Amniotic epithelial cell (primary cell): Measurements from ENCODE around the gene KCNJ9.
A peak's percentile ranks its signal among the peaks of the same experiment; 100 is the strongest.

Experiments
- DNase-seq: peaks from one replicate; pipeline ENCODE4 v3.0.0-alpha.2; 2010; ENCODE audit warnings: low read depth

The KCNJ9 gene

DNA sequence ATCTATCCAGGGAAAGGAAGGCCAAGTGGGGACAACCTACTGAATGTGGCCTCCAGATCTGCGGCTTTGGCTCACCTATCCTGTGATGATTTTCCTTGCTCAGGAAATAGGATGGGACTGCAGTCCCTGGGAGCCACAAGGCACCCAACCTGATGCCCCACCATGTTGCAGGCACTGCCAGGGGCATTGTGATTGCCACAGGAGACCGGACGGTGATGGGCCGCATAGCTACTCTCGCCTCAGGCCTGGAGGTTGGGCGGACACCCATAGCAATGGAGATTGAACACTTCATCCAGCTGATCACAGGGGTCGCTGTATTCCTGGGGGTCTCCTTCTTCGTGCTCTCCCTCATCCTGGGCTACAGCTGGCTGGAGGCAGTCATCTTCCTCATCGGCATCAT, 46.0 kb downstream of the KCNJ9 start:
- DNase-seq: no peak

GRCh38 chr1:160127865-160128523, 46.7 kb downstream of the KCNJ9 start:
- DNase-seq: peak; percentile 24

DNA sequence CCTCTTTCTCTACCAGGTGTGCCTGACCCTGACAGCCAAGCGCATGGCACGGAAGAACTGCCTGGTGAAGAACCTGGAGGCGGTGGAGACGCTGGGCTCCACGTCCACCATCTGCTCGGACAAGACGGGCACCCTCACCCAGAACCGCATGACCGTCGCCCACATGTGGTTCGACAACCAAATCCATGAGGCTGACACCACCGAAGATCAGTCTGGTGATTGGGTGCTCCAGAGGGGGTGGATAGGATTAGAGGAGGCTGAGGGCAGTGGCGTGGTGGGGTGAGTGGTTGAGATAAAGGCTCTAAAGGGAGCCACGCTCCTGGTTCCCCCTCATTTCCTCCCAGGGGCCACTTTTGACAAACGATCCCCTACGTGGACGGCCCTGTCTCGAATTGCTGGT, 47.3 kb downstream of the KCNJ9 start:
- no peak for DNase-seq

DNA sequence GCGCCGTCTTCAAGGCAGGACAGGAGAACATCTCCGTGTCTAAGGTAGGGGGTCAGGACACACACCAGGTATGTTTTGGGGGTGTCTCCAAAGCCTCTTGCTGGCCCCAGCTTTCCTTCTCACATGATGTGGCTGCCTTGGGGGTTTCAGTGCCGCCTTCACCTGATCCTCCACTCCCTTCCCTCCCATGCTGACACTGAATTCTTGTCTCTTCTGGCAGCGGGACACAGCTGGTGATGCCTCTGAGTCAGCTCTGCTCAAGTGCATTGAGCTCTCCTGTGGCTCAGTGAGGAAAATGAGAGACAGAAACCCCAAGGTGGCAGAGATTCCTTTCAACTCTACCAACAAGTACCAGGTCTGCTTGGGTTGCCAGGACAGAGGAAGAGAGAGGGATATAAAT, 47.7 kb downstream of the KCNJ9 start:
- no peak for DNase-seq

- DNase-seq: no peak
Observed at GRCh38 chr1:160129558-160129957, 48.2 kb downstream of the KCNJ9 start.

- DNase-seq: no peak
Observed at GRCh38 chr1:160129966-160130365, 48.6 kb downstream of the KCNJ9 start.

GRCh38 chr1:160130486-160130885, 49.1 kb downstream of the KCNJ9 start:
- no peak for DNase-seq

DNA sequence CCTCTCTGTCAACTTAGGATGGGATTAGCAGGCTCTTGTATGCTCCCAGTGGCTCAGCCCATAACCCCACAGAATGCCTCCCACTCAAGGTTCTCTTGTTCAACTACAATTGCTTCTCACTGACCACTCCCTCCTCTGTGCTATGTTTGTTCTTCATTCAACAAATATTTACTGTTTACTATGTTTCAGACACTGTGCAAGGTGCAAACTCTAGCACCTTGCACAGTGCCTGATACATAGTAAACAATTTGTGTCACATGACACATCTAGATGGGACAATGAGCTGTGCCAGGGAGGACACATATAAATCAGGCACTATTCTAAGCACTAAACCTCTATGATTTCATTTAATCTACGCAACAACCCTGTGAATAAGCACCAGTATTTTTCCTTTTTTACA, 49.6 kb downstream of the KCNJ9 start:
- DNase-seq: no peak

DNA sequence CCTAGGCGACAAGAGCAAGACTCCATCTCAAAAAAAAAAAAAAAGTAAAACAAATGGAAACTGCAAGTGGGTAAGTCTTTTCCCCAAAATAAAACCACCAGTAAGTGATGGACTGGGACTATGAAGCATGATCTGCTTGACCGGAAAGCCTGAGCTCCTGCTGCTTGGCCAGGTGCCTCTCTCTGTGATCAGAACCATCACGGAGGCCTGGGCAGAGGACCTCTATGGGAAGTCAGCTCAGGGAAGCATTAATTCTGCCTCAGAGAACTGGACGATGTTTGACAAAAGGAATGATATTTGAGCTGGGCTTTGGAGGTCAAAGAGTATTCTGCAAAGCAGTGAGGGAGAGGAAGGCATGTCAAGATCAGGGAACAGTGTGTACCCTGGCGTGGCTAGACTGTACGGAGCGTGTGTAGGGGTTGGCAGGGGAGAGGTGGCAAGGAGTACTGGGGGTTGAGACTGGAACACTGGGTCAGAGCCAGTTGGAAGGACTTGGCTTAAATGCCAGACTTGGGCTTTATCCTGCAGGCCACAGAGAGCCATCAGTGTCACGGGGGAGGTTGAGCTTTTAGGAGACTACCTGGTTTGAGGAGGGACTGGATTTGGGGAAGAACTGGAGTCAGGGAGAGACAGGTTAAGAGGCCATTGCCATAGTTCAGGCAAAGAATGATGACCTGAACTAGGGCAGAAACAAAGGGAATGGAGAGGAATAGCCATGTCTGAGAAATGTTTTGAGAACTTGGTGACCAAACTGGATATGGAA, 50.6 kb downstream of the KCNJ9 start:
- no peak for DNase-seq

DNA sequence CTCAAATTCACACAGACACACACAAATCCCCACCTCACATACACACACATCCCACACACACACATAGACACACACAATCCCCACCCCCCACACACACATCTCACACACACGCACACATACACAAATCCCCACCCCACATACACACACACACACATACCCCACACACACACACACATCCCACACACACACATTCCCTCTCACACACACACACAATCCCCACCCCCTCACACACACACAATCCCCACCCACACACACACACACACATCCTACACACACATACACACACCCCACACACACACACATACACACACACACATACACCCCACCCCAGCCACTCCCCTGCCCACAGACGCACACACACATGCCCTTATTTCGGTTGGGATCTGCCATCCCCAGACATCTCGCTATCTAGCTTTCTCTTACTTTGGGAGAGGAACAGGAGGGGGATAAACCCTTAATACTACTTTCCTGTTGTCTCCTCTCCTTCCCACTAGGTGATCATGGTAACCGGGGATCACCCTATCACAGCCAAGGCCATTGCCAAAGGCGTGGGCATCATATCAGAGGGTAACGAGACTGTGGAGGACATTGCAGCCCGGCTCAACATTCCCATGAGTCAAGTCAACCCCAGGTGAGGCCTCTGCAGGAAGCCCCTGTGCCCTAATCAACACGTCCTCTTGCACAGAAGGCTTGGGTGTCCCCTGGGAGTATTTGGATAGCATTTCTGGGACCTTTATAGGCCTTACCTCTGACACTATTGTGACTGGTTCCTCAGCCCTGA, 52.8 kb downstream of the KCNJ9 start:
- no peak for DNase-seq

DNA sequence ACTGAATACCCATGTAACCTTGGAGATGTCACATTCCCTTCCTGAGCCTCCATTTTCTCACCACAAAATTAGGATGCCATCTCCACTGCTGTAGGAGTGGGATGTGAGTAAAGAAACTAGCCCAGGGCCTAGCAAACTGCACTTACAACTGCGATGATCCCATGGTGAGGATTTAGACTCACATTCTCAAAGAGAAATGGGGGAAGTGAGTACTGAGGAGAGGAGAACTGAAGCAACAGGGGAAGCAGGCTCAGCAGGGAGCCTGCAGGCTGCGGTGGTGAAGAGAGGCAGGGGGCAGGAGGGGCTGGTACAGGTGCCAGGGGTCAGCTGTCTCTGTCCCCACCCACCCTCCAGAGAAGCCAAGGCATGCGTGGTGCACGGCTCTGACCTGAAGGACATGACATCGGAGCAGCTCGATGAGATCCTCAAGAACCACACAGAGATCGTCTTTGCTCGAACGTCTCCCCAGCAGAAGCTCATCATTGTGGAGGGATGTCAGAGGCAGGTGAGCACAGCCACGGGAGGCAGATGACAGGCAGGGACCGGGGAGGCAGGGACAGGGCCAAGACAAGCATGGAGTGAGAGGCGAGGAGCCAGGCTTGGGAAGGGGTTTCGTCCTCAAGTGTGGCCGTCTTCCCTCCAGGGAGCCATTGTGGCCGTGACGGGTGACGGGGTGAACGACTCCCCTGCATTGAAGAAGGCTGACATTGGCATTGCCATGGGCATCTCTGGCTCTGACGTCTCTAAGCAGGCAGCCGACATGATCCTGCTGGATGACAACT, 53.6 kb downstream of the KCNJ9 start:
- no peak for DNase-seq

DNA sequence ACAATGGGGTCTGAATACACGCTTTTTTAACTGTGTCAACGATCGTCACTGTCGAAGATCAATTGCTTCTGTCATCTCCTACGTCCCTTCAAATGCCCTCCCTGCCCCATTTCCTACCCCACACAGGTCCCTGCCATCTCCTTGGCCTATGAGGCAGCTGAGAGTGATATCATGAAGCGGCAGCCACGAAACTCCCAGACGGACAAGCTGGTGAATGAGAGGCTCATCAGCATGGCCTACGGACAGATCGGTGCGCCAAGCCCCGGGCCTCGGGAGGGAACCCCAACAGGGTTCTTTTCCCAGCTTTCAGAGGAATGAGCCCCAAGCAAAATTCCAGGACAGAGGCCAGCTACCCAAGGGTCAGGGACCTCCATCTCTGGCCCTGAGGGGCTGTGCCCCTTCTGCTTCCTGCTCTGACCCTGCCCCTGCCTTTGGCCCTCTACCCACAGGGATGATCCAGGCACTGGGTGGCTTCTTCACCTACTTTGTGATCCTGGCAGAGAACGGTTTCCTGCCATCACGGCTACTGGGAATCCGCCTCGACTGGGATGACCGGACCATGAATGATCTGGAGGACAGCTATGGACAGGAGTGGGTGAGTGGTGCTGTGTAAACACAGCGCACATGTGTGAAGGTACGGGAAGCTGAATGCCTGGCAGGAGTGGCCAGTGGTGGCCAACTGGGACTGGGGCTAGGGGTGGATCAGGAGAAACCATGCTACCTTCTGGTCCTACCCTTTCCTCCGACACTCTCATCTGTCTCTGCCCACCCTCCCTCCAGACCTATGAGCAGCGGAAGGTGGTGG, 55.0 kb downstream of the KCNJ9 start:
- no peak for DNase-seq

DNA sequence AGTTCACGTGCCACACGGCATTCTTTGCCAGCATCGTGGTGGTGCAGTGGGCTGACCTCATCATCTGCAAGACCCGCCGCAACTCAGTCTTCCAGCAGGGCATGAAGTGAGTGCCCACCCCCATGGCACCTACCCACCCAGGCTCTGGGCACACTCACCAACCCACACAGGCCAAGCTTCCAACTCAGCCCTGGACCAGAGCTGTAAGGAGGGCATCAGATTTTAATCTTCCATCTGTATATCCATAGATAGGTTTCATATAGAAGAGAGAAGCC, 55.5 kb downstream of the KCNJ9 start:
- no peak for DNase-seq

GRCh38 chr1:160137216-160137862, 56.0 kb downstream of the KCNJ9 start:
- DNase-seq: no peak

GRCh38 chr1:160139840-160140239, 58.5 kb downstream of the KCNJ9 start:
- no peak for DNase-seq
